K562 (cell line): ENCODE measurements around the gene ZBTB25. TPM values are rescaled to one million over a fixed set of nuclear protein-coding genes. Genes with fewer than 3 reads are reported as not detected.

Experiments
- CHD2 ChIP-seq: IDR thresholded peaks from 2 replicates; pipeline ENCODE4 v1.6.1; 2011; ENCODE audit warnings: low read depth, low read length
- NCOA6 ChIP-seq: fragments of 450-650 bp; IDR thresholded peaks from 2 replicates; pipeline ENCODE4 v1.6.1; 2017; ENCODE audit warnings: mild to moderate bottlenecking
- NR4A1 ChIP-seq, 2 experiments: fragments of 250-450 bp in 1 of 2; fragments of 450-650 bp in 1 of 2; sonication (Bioruptor Pico) in 1 of 2; IDR thresholded peaks; 2 replicates each; pipeline versions ENCODE4 v1.4.0 to v1.6.1; 2016 to 2020; ENCODE audit warnings: mild to moderate bottlenecking in 2 of 2, missing compliant biosample characterization in 1 of 2, missing genetic modification characterization in 1 of 2, moderate library complexity in 1 of 2
- ZNF174 ChIP-seq: fragments of 250-450 bp; sonication (Bioruptor Pico); IDR thresholded peaks from 2 replicates; pipeline ENCODE4 v1.4.0; 2020; ENCODE audit warnings: mild to moderate bottlenecking
- polyA plus RNA-seq, 8 experiments: library from polyadenylated mRNA; depleted of rRNA in 4 of 8; stranded (reverse) in 5 of 8; unstranded in 3 of 8; fragments of >200 nt; fragmentation: Nextera tagmentation in 2 of 8; fragmentation: Illumina TruSeq in 1 of 8; extraction: Ambion mirVana in 2 of 8; extraction: Trizol in 1 of 8; gene quantifications; 2 replicates each; pipeline versions ENCODE4 v1.2.1 to v1.2.3, GENCODE V29; 2011 to 2014; ENCODE audit warnings: inconsistent platforms in 1 of 8, missing spikeins in 1 of 8
- total RNA-seq, 7 experiments: library from RNA; depleted of rRNA in 6 of 7; stranded (reverse); fragments of >200 nt in 6 of 7; fragmentation: Illumina TruSeq in 2 of 7; extraction: Trizol in 2 of 7; gene quantifications; 2 replicates each; pipeline versions ENCODE4 v1.2.1 to v1.2.3, GENCODE V29; 2011 to 2021; ENCODE audit warnings: low replicate concordance in 1 of 7
- TF ChIP-seq, protein P1 (sequence below), 2 experiments: fragments of 450-650 bp in 1 of 2; sonication (generic) in 1 of 2; formaldehyde crosslinking in 1 of 2; IDR thresholded peaks; 2 replicates each; pipeline versions ENCODE4 v1.7.1 to v1.9.0; 2016 to 2022; ENCODE audit warnings: inconsistent platforms in 1 of 2, mild to moderate bottlenecking in 1 of 2, missing genetic modification reagents in 1 of 2
- TF ChIP-seq, protein P2 (sequence below): IDR thresholded peaks from 3 replicates; pipeline ENCODE4 v1.6.1; 2011; ENCODE audit warnings: borderline replicate concordance, mild to moderate bottlenecking, moderate library complexity; ENCODE audit not compliant: insufficient read length; ENCODE audit errors: extremely low read depth
- TF ChIP-seq, protein P3 (sequence below): fragments of 250-450 bp; sonication (Bioruptor Pico); IDR thresholded peaks from 2 replicates; pipeline ENCODE4 v1.4.0; 2020; ENCODE audit warnings: mild to moderate bottlenecking
- TF ChIP-seq, protein P4 (sequence below): fragments of 450-650 bp; IDR thresholded peaks from 2 replicates; pipeline ENCODE4 v1.6.1; 2016; ENCODE audit warnings: mild to moderate bottlenecking

Gene ZBTB25
- total and polyA plus RNA-seq, 9 of the 15 experiments (the other 6 are each of a cell fraction or from before 2014, with no cell fraction given): 0.61 to 3.9 (median 2.3) TPM

DNA sequence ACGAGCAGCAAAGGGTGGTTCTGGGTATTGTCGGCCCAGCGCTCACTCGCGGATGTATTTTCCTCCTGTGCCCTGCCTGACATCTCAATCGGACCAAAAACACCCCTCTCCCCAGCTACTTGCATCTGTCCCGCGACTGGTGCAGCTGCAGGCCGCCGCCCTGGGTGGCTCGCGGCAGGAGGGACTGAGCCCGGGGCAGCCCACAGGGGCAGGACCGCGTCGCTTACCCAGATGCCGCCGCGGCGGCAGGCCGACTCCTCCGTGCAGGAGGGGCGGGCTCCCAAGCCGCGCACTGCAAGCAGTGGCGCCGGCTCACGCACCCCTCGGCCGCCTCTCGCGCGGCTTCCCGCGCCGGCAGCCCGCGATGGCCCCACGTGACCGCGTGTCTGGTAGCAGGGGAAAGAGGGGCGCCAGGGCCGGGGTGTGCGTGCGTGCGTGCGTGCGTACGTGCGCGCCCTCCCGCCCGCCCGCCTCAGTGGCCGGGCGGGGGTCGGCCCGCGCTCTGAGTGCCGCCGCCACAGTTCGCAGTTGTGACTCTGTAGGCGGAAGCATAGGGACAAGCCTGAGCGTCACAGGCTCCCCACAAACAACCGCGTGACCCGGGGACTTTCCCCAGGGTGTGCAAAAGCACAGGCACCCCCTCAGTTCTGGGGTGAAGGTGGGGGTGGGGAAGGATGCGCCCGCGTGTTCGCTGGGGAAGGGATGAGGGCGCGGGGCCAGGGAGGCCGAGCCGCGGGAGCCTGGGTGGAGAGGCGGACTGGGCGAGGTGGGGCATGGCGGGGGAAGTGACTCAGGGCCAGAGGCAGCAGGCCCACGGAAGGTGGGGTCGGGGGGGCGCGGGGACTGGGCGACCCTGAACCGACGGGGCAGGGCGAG, at the start of gene ZBTB25 (continued):
- TF ChIP-seq, protein P1, sequence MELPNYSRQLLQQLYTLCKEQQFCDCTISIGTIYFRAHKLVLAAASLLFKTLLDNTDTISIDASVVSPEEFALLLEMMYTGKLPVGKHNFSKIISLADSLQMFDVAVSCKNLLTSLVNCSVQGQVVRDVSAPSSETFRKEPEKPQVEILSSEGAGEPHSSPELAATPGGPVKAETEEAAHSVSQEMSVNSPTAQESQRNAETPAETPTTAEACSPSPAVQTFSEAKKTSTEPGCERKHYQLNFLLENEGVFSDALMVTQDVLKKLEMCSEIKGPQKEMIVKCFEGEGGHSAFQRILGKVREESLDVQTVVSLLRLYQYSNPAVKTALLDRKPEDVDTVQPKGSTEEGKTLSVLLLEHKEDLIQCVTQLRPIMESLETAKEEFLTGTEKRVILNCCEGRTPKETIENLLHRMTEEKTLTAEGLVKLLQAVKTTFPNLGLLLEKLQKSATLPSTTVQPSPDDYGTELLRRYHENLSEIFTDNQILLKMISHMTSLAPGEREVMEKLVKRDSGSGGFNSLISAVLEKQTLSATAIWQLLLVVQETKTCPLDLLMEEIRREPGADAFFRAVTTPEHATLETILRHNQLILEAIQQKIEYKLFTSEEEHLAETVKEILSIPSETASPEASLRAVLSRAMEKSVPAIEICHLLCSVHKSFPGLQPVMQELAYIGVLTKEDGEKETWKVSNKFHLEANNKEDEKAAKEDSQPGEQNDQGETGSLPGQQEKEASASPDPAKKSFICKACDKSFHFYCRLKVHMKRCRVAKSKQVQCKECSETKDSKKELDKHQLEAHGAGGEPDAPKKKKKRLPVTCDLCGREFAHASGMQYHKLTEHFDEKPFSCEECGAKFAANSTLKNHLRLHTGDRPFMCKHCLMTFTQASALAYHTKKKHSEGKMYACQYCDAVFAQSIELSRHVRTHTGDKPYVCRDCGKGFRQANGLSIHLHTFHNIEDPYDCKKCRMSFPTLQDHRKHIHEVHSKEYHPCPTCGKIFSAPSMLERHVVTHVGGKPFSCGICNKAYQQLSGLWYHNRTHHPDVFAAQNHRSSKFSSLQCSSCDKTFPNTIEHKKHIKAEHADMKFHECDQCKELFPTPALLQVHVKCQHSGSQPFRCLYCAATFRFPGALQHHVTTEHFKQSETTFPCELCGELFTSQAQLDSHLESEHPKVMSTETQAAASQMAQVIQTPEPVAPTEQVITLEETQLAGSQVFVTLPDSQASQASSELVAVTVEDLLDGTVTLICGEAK (IDR thresholded peaks at IDR 0.05): 0 out of 2 replicates have a peak, but pooled peaks have one; percentile 27
- TF ChIP-seq, protein P1 (CRISPR knock-in tag; IDR thresholded peaks at IDR 0.05): no peak
- TF ChIP-seq NCOA6 (no peak), CHD2 (peak; percentile 96), NR4A1 (CRISPR knock-in tag; IDR thresholded peaks at IDR 0.05) (no peak), NR4A1 (tag; IDR thresholded peaks at IDR 0.05) (no peak), ZNF174 (no peak)
- TF ChIP-seq, protein P2, sequence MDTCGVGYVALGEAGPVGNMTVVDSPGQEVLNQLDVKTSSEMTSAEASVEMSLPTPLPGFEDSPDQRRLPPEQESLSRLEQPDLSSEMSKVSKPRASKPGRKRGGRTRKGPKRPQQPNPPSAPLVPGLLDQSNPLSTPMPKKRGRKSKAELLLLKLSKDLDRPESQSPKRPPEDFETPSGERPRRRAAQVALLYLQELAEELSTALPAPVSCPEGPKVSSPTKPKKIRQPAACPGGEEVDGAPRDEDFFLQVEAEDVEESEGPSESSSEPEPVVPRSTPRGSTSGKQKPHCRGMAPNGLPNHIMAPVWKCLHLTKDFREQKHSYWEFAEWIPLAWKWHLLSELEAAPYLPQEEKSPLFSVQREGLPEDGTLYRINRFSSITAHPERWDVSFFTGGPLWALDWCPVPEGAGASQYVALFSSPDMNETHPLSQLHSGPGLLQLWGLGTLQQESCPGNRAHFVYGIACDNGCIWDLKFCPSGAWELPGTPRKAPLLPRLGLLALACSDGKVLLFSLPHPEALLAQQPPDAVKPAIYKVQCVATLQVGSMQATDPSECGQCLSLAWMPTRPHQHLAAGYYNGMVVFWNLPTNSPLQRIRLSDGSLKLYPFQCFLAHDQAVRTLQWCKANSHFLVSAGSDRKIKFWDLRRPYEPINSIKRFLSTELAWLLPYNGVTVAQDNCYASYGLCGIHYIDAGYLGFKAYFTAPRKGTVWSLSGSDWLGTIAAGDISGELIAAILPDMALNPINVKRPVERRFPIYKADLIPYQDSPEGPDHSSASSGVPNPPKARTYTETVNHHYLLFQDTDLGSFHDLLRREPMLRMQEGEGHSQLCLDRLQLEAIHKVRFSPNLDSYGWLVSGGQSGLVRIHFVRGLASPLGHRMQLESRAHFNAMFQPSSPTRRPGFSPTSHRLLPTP: no peak
- TF ChIP-seq, protein P3, sequence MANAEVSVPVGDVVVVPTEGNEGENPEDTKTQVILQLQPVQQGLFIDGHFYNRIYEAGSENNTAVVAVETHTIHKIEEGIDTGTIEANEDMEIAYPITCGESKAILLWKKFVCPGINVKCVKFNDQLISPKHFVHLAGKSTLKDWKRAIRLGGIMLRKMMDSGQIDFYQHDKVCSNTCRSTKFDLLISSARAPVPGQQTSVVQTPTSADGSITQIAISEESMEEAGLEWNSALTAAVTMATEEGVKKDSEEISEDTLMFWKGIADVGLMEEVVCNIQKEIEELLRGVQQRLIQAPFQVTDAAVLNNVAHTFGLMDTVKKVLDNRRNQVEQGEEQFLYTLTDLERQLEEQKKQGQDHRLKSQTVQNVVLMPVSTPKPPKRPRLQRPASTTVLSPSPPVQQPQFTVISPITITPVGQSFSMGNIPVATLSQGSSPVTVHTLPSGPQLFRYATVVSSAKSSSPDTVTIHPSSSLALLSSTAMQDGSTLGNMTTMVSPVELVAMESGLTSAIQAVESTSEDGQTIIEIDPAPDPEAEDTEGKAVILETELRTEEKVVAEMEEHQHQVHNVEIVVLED (CRISPR knock-in tag): peak; percentile 88
- TF ChIP-seq, protein P4, sequence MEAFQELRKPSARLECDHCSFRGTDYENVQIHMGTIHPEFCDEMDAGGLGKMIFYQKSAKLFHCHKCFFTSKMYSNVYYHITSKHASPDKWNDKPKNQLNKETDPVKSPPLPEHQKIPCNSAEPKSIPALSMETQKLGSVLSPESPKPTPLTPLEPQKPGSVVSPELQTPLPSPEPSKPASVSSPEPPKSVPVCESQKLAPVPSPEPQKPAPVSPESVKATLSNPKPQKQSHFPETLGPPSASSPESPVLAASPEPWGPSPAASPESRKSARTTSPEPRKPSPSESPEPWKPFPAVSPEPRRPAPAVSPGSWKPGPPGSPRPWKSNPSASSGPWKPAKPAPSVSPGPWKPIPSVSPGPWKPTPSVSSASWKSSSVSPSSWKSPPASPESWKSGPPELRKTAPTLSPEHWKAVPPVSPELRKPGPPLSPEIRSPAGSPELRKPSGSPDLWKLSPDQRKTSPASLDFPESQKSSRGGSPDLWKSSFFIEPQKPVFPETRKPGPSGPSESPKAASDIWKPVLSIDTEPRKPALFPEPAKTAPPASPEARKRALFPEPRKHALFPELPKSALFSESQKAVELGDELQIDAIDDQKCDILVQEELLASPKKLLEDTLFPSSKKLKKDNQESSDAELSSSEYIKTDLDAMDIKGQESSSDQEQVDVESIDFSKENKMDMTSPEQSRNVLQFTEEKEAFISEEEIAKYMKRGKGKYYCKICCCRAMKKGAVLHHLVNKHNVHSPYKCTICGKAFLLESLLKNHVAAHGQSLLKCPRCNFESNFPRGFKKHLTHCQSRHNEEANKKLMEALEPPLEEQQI: no peak
